DMS153 treated with DMSO at 0.1 percent for 48 hours (cell line): Measurements from ENCODE around the gene THAP8.

Experiments
- DNase-seq: peaks from one replicate; lab custom pipeline; 2025; ENCODE audit not compliant: unreplicated experiment; lab: John Stamatoyannopoulos, UW

The THAP8 gene

DNA sequence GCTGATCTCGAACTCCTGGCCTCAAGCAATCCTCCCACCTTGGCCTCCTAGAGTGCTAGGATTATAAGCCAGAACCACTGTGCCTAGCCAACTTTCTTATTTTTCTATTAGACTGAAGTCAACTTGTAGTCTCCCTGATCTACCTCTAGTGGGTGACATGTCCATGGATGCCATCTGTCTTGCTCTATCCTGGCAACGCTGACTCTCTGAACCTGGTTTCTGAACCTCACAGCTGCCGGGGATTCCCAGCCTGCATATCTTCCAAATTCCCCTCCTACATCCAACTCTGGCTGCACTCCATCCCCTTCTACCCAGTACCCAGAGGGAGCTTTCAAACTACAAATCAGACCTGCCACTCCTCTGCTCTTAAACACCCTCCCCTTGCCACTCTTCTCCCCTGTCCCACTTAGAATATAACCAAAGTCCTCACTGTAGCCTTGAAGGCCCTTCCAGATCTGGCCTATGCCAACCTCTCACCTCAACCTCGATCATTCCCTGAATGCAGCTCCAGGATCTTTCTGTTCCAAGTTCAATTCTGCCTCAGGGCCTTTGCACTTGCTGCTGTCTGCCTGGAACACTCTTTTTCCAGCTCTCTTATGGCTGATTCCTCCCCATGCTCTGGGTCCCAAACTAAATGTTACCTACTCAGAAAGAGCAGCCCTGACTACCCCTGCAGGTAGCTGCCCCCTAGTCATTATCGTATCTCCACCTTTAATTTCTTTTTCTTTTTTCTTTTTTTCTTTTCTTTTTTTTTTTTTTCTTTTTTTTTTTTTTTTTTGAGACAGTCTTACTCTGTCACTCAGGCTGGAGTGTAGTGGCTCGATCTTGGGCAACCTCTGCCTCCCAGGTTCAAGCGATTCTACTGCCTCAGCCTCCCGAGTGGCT is 23.6 kb downstream of the THAP8 start:
- DNase-seq, result no peak

- no peak for DNase-seq
Observed at GRCh38 chr19:36028313-36029041, 25.6 kb downstream of the THAP8 start.

DNA sequence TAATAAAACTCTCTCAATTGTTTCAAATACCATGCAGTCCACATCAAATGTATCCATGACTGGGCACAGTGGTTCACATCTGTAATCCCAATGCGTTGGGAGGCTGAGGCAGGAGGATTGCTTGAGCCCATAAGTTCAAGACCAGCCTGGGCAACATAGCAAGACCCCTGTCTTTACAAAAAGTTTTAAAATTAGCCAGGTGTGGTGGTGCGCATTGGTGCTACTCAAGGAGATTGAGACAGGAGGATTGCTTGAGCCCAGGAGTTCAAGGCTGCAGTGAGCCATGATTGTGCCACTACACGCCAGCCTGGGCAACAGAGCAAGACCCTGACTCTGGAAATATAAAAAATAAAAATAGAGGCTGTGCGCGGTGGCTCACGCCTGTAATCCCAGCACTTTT is 26.4 kb downstream of the THAP8 start:
- DNase-seq, result no peak

DNA sequence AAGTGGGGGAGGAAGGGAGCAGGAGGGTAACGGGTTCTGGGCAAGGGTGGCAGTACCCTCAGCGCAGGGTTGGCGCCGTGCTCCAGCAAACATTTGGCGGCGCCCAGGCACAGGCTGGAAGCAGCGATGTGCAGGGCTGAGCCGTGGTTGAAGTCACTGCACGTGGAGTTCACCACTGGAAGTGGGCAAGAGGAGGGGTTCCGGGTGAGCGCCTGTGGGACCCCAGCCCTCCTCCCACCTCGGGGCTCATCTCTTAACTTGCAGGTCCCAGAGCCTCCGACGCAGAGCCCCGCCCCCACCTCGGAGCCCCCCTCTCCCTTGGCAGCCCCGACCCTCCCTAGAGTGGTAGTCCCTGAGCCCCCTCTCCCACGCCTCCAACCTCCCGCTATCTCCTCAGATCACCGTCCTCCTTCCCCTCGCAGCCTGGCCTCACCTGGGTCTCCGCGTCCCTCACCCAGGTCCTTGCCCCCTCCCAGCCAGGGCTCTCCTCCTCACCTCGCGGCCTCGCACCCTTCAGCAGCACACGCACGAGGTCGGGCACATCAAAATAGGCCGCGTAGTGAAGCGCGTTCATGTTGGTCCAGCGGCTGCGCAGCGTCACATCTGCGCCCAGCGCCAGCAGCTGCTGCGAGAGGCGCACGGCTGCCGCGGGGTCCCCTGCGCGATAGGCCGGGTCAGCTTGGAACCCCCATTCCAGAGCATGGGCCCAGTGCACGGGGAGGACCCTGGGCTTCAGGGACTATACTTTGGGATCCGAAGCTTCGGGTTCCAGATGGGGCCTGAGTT is 27.8 kb downstream of the THAP8 start:
- DNase-seq, result no peak

GRCh38 chr19:36025541-36025940 is 28.5 kb downstream of the THAP8 start:
- no peak for DNase-seq

- DNase-seq, result no peak
Observed at GRCh38 chr19:36023432-36023831, 30.7 kb downstream of the THAP8 start.

DNA sequence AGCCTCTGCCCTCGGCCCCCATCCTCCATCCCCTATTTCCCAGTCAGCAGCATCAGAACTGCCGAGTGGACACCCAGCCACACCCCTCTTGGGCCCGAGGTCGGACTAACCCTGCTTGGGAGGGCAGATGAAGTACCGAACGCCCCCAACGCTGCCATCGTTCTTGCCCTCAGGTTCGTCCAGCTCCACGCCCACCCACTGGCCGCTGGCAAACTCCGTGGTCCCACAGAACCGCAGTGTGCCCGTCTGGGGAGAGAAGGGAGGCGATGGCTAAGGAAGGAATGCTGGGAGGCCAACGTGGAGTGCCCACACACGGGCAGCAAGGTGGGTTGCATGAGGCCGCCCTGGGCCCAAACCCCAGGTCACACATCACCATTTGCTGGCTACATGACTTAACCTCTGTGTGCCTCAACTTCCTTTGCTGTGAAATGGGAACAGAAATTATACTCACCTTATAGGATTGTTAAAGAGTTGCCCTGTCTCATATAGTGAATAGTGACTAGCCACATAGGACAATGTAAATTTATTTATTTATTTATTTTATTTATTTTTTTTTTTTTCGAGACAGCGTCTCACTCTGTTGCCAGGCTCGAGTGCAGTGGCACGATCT is 34.9 kb downstream of the THAP8 start:
- no peak for DNase-seq

GRCh38 chr19:36014012-36014924 is 39.8 kb downstream of the THAP8 start, which contains the start of gene ALKBH6:
TSS of gene ALKBH6 (minus strand) at chr19:36014213. CDS start at chr19:36013397, 816 bp downstream.
- DNase-seq, result peak; percentile 99

DNA sequence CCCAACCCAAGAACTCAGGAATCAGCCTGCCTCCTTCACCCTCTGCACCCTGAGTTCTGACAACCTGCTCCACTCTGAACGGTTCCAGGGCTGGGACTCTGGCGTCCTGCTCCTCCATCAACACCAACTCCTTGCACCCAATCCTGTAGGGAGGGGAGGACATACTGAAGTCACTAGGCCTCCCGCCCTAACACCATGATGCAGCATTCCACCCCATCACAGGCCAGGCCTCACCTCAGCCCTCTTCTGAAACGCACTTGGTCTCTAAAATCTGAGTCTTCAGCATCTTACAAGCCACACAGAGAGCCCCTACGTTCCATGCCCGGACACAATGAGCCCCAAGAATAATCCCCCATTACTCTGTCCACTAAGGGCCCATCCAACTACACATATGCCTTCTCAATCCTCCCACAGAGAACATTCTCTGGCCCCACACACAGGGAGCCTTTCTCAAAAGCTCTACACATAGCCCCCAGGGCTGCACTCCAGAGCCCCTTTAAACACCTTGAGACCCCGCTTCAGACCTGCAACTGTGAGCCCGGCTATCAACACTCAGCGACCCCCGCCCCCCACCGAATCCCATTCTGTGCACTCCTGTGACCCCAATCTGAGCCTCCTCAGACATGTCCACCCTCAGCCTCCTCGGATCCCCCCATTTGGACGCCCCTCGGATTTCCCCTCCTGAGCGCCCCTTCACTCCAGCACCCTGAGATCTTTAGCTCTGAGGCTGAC is 40.6 kb downstream of the THAP8 start:
- no peak for DNase-seq

DNA sequence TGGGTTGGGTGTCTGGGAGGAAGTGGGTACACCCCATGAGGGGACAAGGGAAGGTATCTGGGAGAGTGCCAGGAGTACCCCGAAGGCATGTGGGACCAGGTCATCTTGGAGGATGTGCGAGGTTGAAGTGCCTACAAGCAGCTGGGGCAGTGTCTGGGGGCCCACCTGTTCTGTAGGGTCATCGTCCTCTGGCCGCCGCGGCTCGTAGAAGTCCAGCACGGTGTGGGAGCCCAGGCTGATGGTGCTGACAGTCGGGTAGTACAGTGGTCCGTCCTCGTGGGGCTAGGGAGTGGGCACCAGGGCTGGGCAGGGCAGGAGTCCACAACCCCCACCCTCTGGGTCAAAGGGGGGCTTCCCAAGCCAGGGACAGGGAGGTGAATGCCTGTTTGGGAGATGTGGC is 43.7 kb downstream of the THAP8 start:
- DNase-seq, result no peak

DNA sequence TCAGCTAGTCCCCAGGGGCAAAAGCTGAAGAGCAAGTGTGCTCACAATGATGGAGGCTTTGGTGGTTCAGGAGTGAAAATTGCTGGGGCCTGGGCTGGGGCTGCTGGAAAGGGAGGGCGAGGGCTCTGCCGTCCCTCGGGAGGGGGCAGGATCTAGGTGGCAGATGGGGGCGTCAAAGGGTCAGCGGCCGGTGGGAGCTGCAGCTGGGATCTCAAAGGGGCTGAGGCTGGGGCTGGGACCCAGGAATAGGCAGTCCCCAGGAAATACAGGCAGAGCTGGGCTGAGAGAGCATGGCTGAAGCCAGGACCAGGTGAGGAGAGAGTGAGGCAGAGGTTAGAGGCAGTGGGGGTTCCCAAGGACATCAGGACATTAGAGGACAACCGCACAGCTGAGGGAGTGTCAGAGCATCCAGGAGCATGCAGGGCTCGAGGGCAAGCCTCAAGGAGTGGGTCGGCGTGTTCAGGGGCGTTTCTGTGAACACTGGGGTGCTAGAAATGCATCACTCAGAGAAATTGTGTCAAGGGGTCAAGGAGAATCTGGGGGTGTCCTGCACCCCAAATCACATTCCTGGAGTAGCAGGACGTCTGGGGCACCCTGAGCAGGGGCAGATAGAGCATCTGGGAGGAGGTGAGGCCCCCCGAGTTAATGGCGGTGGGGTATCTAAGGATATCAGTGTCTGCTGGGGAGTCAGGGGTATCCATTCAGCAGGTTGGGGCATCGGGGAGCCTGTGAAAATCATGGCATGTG is 44.3 kb downstream of the THAP8 start:
- no peak for DNase-seq

- DNase-seq, result peak; percentile 64
Observed at GRCh38 chr19:36009220-36009619, 44.9 kb downstream of the THAP8 start.

DNA sequence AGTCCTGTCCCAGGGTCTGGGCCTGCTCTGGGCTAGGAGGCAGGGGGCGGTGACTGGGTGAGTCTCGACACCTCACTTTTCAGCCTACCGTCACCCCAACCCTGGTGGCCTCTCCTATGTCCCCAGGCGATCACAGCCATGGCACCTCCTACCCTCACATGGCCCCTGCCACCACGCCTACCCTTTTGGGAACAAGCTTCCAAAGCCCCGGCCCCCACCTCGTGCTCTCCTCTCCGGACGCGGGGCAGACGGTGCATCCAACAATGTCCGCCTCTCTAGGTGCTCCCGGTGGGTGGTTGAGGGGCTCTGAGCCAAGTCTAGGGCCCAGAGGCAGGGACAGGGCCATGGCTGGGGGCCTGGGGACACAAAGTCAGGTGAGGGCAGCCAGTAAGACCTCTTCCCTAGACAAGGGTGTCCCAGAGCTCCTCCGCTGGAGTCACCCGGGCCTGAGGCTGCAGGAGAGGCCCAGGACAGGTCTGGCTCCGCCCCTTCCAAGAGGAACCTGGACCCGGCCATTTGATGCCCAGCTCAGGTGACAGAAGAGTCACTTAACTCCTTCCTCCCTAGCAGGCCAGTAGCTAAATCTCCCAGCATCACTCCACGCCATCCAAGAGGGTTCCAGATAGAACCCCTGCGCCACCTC is 45.6 kb downstream of the THAP8 start, which contains the start of gene SYNE4:
SYNE4 (minus strand) TSS at position 478 of the 643 bp plus-strand sequence; CDS start at position 346, 132 bp downstream.
- DNase-seq, result peak; percentile 25

DNA sequence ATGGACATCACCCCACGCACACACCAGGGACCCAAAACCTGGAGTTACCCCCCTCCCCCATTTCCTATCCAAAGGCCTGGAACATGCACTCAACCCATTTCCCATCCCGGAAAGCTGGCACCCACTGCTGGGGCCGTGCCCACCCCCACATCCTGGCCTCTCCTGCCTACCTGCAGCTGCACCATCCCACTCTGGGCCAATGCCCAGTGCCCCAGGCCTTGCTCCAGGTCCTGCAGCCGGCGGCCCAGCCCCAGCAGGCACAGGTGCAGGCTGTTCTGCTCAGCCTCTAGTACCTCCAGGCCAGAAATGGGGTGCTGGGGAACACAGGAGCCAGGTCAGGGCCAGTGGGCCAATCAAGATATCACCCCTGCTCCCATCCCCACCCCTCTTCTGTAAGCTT is 47.1 kb downstream of the THAP8 start:
- no peak for DNase-seq

DNA sequence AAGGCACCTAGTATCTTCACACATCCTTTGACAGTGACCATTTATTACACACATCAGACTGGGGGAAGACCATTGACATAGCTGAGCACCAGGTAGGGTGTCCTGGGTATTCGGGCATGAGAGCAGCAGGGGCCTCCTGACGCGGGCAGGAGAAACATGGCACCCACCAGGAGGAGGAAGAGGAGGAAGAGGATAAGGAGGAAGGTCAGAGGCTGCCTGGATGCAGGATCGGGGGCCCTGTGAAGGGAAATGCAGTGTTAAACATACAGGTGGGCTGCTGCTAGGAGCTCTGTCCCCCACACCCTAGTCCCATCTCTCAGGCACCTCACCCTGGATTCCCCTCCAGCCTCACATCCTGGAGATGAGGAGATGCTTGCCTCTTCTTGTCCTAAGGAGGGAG is 50.8 kb downstream of the THAP8 start:
- DNase-seq, result no peak

DNA sequence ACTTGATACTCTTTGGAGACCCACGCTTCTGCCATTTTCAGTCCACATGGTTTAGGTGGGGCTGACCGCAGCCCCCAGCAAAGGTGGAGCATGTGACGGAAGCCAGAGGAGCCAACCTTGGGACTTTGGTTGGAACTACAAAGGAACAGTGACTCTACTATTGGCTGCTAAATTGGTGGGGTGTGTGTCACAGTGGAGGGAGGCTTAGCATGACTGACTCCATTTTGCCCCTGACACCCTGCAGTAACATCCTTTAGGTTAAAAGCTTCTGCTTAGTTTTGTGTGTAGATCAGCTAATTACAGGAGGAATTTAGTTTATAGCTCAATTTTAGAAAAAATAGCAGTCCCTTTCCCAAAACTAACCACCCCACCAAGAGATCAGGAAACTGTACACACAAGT is 52.5 kb downstream of the THAP8 start:
- no peak for DNase-seq

GRCh38 chr19:35996777-35997176 is 57.3 kb downstream of the THAP8 start:
- DNase-seq, result no peak
